SKM-1 treated with dmso at 0.1 percent for 144 hours (cell line): ENCODE results near the gene OPN4.

Experiments used
- DNase-seq: peaks from one replicate; lab custom pipeline; 2025; ENCODE audit not compliant: unreplicated experiment; lab: John Stamatoyannopoulos, UW

OPN4 gene

GRCh38 chr10:86677374-86677773 is 23.0 kb downstream of the OPN4 start:
- DNase-seq = no peak

- DNase-seq = peak; percentile 28
Observed at GRCh38 chr10:86678999-86679792, 24.8 kb downstream of the OPN4 start.

GRCh38 chr10:86681047-86681446 is 26.7 kb downstream of the OPN4 start:
- DNase-seq = no peak

GRCh38 chr10:86681722-86682386 is 27.5 kb downstream of the OPN4 start:
- no peak for DNase-seq

GRCh38 chr10:86682675-86683074 is 28.3 kb downstream of the OPN4 start:
- no peak for DNase-seq

- no peak for DNase-seq
Observed at GRCh38 chr10:86684331-86685097, 30.2 kb downstream of the OPN4 start.

GRCh38 chr10:86685416-86685815 is 31.1 kb downstream of the OPN4 start:
- DNase-seq = no peak

- DNase-seq = no peak
Observed at GRCh38 chr10:86685893-86686632, 31.7 kb downstream of the OPN4 start.

GRCh38 chr10:86686972-86687371 is 32.6 kb downstream of the OPN4 start:
- no peak for DNase-seq

- no peak for DNase-seq
Observed at GRCh38 chr10:86687750-86688149, 33.4 kb downstream of the OPN4 start.

- DNase-seq = peak; percentile 58
Observed at GRCh38 chr10:86688398-86688921, 34.1 kb downstream of the OPN4 start.

- DNase-seq = no peak
Observed at GRCh38 chr10:86689146-86689545, 34.8 kb downstream of the OPN4 start.

- no peak for DNase-seq
Observed at GRCh38 chr10:86690231-86690630, 35.9 kb downstream of the OPN4 start.

GRCh38 chr10:86690657-86691084 is 36.3 kb downstream of the OPN4 start:
- no peak for DNase-seq

GRCh38 chr10:86691333-86692022 is 37.1 kb downstream of the OPN4 start:
- DNase-seq = no peak

GRCh38 chr10:86692023-86692514 is 37.7 kb downstream of the OPN4 start:
- DNase-seq = no peak

GRCh38 chr10:86692664-86693063 is 38.3 kb downstream of the OPN4 start:
- no peak for DNase-seq

GRCh38 chr10:86693275-86693674 is 38.9 kb downstream of the OPN4 start:
- DNase-seq = no peak

- DNase-seq = peak; percentile 54
Observed at GRCh38 chr10:86693721-86694369, 39.5 kb downstream of the OPN4 start.
